HepG2 (cell line): ENCODE results near the gene SMIM45.

Experiments used
- ATAC-seq: fragments of 200-7000 bp; cut with Tn5 transposase; 3 replicates; pipeline ENCODE4 v1.9.1; 2020; ENCODE audit warnings: mild to moderate bottlenecking, moderate library complexity
- BruUV-seq: library from RNA; stranded (reverse); fragments of 400-500 nt; replicated peaks from 2 replicates; lab custom pipeline; 2021; lab: Mats Ljungman, UMichigan
- CTCF ChIA-PET: fragments of 300-600 bp; formaldehyde crosslinking; extraction: SDS; loops from one replicate; lab custom pipeline; 2021; ENCODE audit warnings: low total read pairs, inconsistent platforms, low intra/inter-chr PET ratio; lab: Yijun Ruan, JAX
- POLR2A ChIA-PET: fragments of 350-600 bp; sonication (Branson Sonifier 250); formaldehyde crosslinking; loops from one replicate; lab custom pipeline; 2020; ENCODE audit warnings: antibody characterized with exemption, inconsistent platforms; lab: Yijun Ruan, JAX
- DNase-seq: peaks from one replicate; pipeline ENCODE4 v3.0.0-alpha.2; 2015; ENCODE audit warnings: low spot score
- FAIRE-seq: peaks from 3 replicates; lab custom pipeline; 2011; peaks lifted over from hg19 to GRCh38; lab: Jason Lieb, UNC
- H2AFZ ChIP-seq: one replicate; pipeline ENCODE4 v1.6.1; 2011; ENCODE audit warnings: low read length, inconsistent platforms
- H3K27ac ChIP-seq: fragments of 300-600 bp; 3 replicates; pipeline ENCODE4 v1.8.0; 2011; ENCODE audit warnings: mixed run types, mild to moderate bottlenecking, mixed read lengths, low read length, inconsistent platforms; ENCODE audit not compliant: insufficient read depth; ENCODE audit errors: extremely low read length
- H3K27me3 ChIP-seq, 2 experiments: fragments of 200-600 bp in 1 of 2; 2 replicates in 1 of 2; 3 replicates in 1 of 2; pipeline versions ENCODE4 v1.6.0 to v1.8.0; 2011; ENCODE audit warnings: low read length in 2 of 2, mild to moderate bottlenecking in 2 of 2, moderate library complexity in 2 of 2, inconsistent platforms in 1 of 2; ENCODE audit not compliant: insufficient read depth in 2 of 2, control insufficient read depth in 1 of 2
- H3K36me3 ChIP-seq, 2 experiments: fragments of 200-600 bp in 1 of 2; replicated peaks in 1 of 2; 2 replicates in 1 of 2; 3 replicates in 1 of 2; pipeline versions ENCODE4 v1.5.1 to v1.8.0; 2011; ENCODE audit warnings: low read length in 2 of 2, inconsistent platforms in 1 of 2; ENCODE audit not compliant: insufficient read depth in 2 of 2, control insufficient read depth in 1 of 2
- H3K4me1 ChIP-seq: 2 replicates; pipeline ENCODE4 v1.5.1; 2012; ENCODE audit warnings: low read length, inconsistent platforms; ENCODE audit not compliant: insufficient read depth
- H3K4me2 ChIP-seq: 2 replicates; pipeline ENCODE4 v1.6.0; 2011; ENCODE audit warnings: low read depth, low read length, inconsistent platforms
- H3K4me3 ChIP-seq, 3 experiments: fragments of 200-600 bp in 1 of 3; sonication (generic), shearing (Covaris generic) in 1 of 3; replicated peaks in 1 of 3; 2 replicates each; pipeline ENCODE4 v1.5.1; 2011 to 2016; ENCODE audit warnings: low read length in 3 of 3, inconsistent platforms in 2 of 3, low read depth in 2 of 3, mild to moderate bottlenecking in 2 of 3, control low read depth in 1 of 3, mixed read lengths in 1 of 3; ENCODE audit not compliant: insufficient read depth in 1 of 3
- H3K79me2 ChIP-seq: one replicate; pipeline ENCODE4 v1.6.1; 2011; ENCODE audit warnings: low read length, inconsistent platforms; ENCODE audit not compliant: insufficient read depth
- H3K9ac ChIP-seq: 2 replicates; pipeline ENCODE4 v1.6.0; 2011; ENCODE audit warnings: mild to moderate bottlenecking, low read depth, low read length, inconsistent platforms; ENCODE audit not compliant: insufficient read depth
- H3K9me3 ChIP-seq: 2 replicates; pipeline ENCODE4 v1.5.1; 2012; ENCODE audit warnings: mild to moderate bottlenecking, low read length
- H4K20me1 ChIP-seq: 2 replicates; pipeline ENCODE4 v1.6.0; 2011; ENCODE audit warnings: inconsistent platforms, mild to moderate bottlenecking, low read length, moderate library complexity; ENCODE audit not compliant: insufficient read depth
- BHLHE40 ChIP-seq: IDR thresholded peaks from 2 replicates; pipeline ENCODE4 v1.6.1; 2011; ENCODE audit warnings: low read length, improper control_type of control experiment
- ETS1 ChIP-seq: sonication (generic); formaldehyde crosslinking; IDR thresholded peaks from 2 replicates; pipeline ENCODE4 v1.4.0; 2020; ENCODE audit warnings: missing genetic modification reagents
- FOXM1 ChIP-seq: sonication (generic); formaldehyde crosslinking; IDR thresholded peaks from 2 replicates; pipeline ENCODE4 v1.5.0; 2020; ENCODE audit warnings: missing genetic modification reagents
- HMG20A ChIP-seq: IDR thresholded peaks from 2 replicates; pipeline ENCODE4 v1.6.1; 2016; ENCODE audit warnings: borderline replicate concordance
- HNRNPLL ChIP-seq: fragments of 200-400 bp; formaldehyde crosslinking; IDR thresholded peaks from 2 replicates; pipeline ENCODE4 v1.6.1; 2017; ENCODE audit warnings: mild to moderate bottlenecking, low read depth, low read length; ENCODE audit not compliant: poor library complexity, severe bottlenecking
- MLX ChIP-seq: IDR thresholded peaks from 2 replicates; pipeline ENCODE4 v1.6.1; 2016
- MLXIP ChIP-seq: sonication (generic); formaldehyde crosslinking; IDR thresholded peaks from 2 replicates; pipeline ENCODE4 v1.9.0; 2021; ENCODE audit warnings: missing genetic modification reagents, borderline replicate concordance
- POLR2A ChIP-seq, 2 experiments: IDR thresholded peaks; 2 replicates each; pipeline ENCODE4 v1.6.1; 2011; ENCODE audit warnings: low read depth in 2 of 2, low read length in 2 of 2, mild to moderate bottlenecking in 1 of 2, moderate library complexity in 1 of 2; ENCODE audit not compliant: insufficient read depth in 1 of 2
- SNAI1 ChIP-seq: sonication (generic); formaldehyde crosslinking; IDR thresholded peaks from 2 replicates; pipeline ENCODE4 v1.5.0; 2020; ENCODE audit warnings: mild to moderate bottlenecking, missing genetic modification reagents, borderline replicate concordance
- ZMYM2 ChIP-seq: sonication (generic); formaldehyde crosslinking; IDR thresholded peaks from 2 replicates; pipeline ENCODE4 v1.8.0; 2022; ENCODE audit warnings: mild to moderate bottlenecking, missing genetic modification reagents
- ZNF136 ChIP-seq: sonication (generic); formaldehyde crosslinking; IDR thresholded peaks from 2 replicates; pipeline ENCODE4 v1.8.1; 2022; ENCODE audit warnings: low read depth, mild to moderate bottlenecking, moderate library complexity, missing genetic modification reagents
- ZNF20 ChIP-seq: sonication (generic); formaldehyde crosslinking; IDR thresholded peaks from 2 replicates; pipeline ENCODE4 v1.4.0; 2020; ENCODE audit warnings: mild to moderate bottlenecking, moderate library complexity, missing genetic modification reagents
- ZNF460 ChIP-seq: sonication (generic); formaldehyde crosslinking; IDR thresholded peaks from 2 replicates; pipeline ENCODE4 v1.5.1; 2020; ENCODE audit warnings: missing genetic modification reagents, mild to moderate bottlenecking, borderline replicate concordance
- ZNF570 ChIP-seq: sonication (generic); formaldehyde crosslinking; IDR thresholded peaks from 2 replicates; pipeline ENCODE4 v1.4.0; 2020; ENCODE audit warnings: mild to moderate bottlenecking, missing genetic modification reagents, borderline replicate concordance
- ZNF740 ChIP-seq: sonication (generic); formaldehyde crosslinking; IDR thresholded peaks from 2 replicates; pipeline ENCODE4 v1.4.0; 2020; ENCODE audit warnings: missing genetic modification reagents
- ZNF800 ChIP-seq: sonication (generic); formaldehyde crosslinking; IDR thresholded peaks from 2 replicates; pipeline ENCODE4 v1.4.0; 2020; ENCODE audit warnings: missing genetic modification reagents
- WGBS: methylation state at CpG from one replicate; pipeline ENCODE4 v1.1.6; 2017; ENCODE audit warnings: low lambda C conversion rate; 5-methylcytosine and 5-hydroxymethylcytosine counted together
- in situ Hi-C: cut with HindIII; loops from 2 replicates; pipeline ENCODE4 v1.10.0; 2017; ENCODE audit warnings: low pct_unique_long_range_greater_than_20kb; ENCODE audit not compliant: extremely low pct_ligation_motif_present
- intact Hi-C: fragments of 100-400 bp; cut with micrococcal nuclease; formaldehyde crosslinking; loops from one replicate; pipeline ENCODE4 v1.10.0; 2022; ENCODE audit not compliant: unreplicated experiment

Gene SMIM45

GRCh38 chr22:41913842-41914534 is 38.0 kb upstream of the SMIM45 start:
- in situ Hi-C loops = no loop called here
- Histone ChIP-seq H3K9ac (no peak overlapping the region), H3K27ac (no peak overlapping the region), H3K4me2 (peak overlapping the region; percentile 7; the same call in 1 of the 2 replicates), H3K4me3 (no peak overlapping the region), H3K9me3 (no peaks in the 10 kb centered on the region), H3K4me1 (peaks cover 21% of the 10 kb centered on the region), H3K36me3 (no peaks in the 10 kb centered on the region), H3K27me3 (peaks cover 26 to 79% of the 10 kb centered on the region in 2 experiments), H2AFZ (no peak overlapping the region), H3K79me2 (no peaks in the 10 kb centered on the region), H4K20me1 (peaks cover 19% of the 10 kb centered on the region; the same call in 1 of the 2 replicates)
- 15% methylated on average over 12 of the region's 79 CpGs for WGBS
- CTCF ChIA-PET = no interaction called here
- ATAC-seq = no peak
- no peak for FAIRE-seq
- BruUV-seq = no TSS peak
- DNase-seq = no peak
- POLR2A ChIA-PET = no interaction called here
- TF ChIP-seq HMG20A = no peak
- TF ChIP-seq ZNF20 = no peak
- no peak for TF ChIP-seq MLXIP
- peak; percentile 96 for TF ChIP-seq ZNF800 (CRISPR knock-in tag)
- TF ChIP-seq HNRNPLL = peak; percentile 80
- peak; percentile 56; the same call in 1 of the 2 replicates for TF ChIP-seq ZNF740 (CRISPR knock-in tag)
- TF ChIP-seq POLR2A (IDR thresholded peaks at IDR 0.05; ENCODE audit: insufficient read depth in 1 of 2, low read depth in 2 of 2, low read length in 2 of 2) = no peak
- no peak for TF ChIP-seq ZNF460 (CRISPR knock-in tag)
- TF ChIP-seq SNAI1 = no peak
- no peak for TF ChIP-seq MLX (CRISPR knock-in tag)
- no peak for TF ChIP-seq ZNF136 (CRISPR knock-in tag)
- no peak for TF ChIP-seq ZNF570 (CRISPR knock-in tag)
- 0 out of 2 replicates have a peak, but pooled peaks have one; percentile 18 for TF ChIP-seq BHLHE40
- TF ChIP-seq ZMYM2 (CRISPR knock-in tag) = no peak
- no peak for TF ChIP-seq ETS1
- TF ChIP-seq FOXM1 (CRISPR knock-in tag) = no peak
- intact Hi-C loops = no loop called here
